Uterus (tissue), 4 donors: Measurements from ENCODE around the gene TUT4. TPM values are rescaled to one million over a fixed set of nuclear protein-coding genes. Genes with fewer than 3 reads are reported as not detected.

Experiments used
- DNase-seq, 2 donors: peaks; one replicate each; pipeline ENCODE4 v3.0.0-alpha.2; 2019 to 2020
- H3K27ac ChIP-seq, 2 donors: fragments of 200-600 bp; sonication (generic); 1 replicate in 1 of 2; 2 replicates in 1 of 2; pipeline ENCODE4 v1.5.1; 2016 to 2018
- H3K27me3 ChIP-seq, 2 donors: fragments of 200-600 bp; sonication (generic); one replicate each; pipeline ENCODE4 v1.5.1; 2018 to 2019; ENCODE audit warnings: control low read depth in 1 of 2
- H3K36me3 ChIP-seq, 2 donors: fragments of 200-600 bp; sonication (generic); one replicate each; pipeline ENCODE4 v1.5.1; 2019; ENCODE audit warnings: control low read depth in 1 of 2
- H3K4me1 ChIP-seq, 2 donors: fragments of 200-600 bp; sonication (generic); one replicate each; pipeline ENCODE4 v1.5.1; 2018 to 2019; ENCODE audit warnings: control low read depth in 1 of 2
- H3K4me3 ChIP-seq, 2 donors: fragments of 200-600 bp; sonication (generic); 1 replicate in 1 of 2; 2 replicates in 1 of 2; pipeline ENCODE4 v1.5.1; 2018 to 2019; ENCODE audit warnings: mild to moderate bottlenecking in 1 of 2
- H3K9me3 ChIP-seq, 2 donors: fragments of 200-600 bp; sonication (generic); one replicate each; pipeline ENCODE4 v1.5.1; 2019; ENCODE audit warnings: control low read depth in 1 of 2
- CTCF ChIP-seq, 4 experiments: fragments of 200-600 bp in 2 of 4; fragments of 450-650 bp in 2 of 4; sonication (generic) in 2 of 4; IDR thresholded peaks; one replicate each; pipeline ENCODE4 v1.5.1; 2016 to 2019; ENCODE audit warnings: antibody characterized with exemption in 4 of 4, mild to moderate bottlenecking in 2 of 4, moderate library complexity in 1 of 4
- POLR2A ChIP-seq, 2 donors: fragments of 450-650 bp; IDR thresholded peaks; one replicate each; pipeline ENCODE4 v1.6.1; 2016; ENCODE audit warnings: antibody characterized with exemption in 2 of 2, mild to moderate bottlenecking in 1 of 2, moderate library complexity in 1 of 2
- intact Hi-C: fragments of 100-400 bp; cut with DNase I; formaldehyde crosslinking; loops from one replicate; pipeline ENCODE4 v1.15.1; 2023; ENCODE audit warnings: low total_unique reads
- total RNA-seq, 4 donors: library from RNA; depleted of rRNA in 3 of 4; stranded (reverse); fragments of >200 nt in 3 of 4; gene quantifications; one replicate each; pipeline versions ENCODE4 v1.1.0 to v1.2.4, GENCODE V29; 2014 to 2023
- donor health status: DM: yes; HTN: yes; CAD: no.

The TUT4 gene
- total RNA-seq, 4 donors from 2014 or later, result 105 to 138 (median 127) TPM

GRCh38 chr1:52511439-52511838, 41.5 kb downstream of the TUT4 start:
- TF ChIP-seq CTCF (IDR thresholded peaks at IDR 0.05), result no peak
- no peak for TF ChIP-seq POLR2A (IDR thresholded peaks at IDR 0.05)
- no peak overlapping the region for H3K4me3 ChIP-seq
- no peak for DNase-seq
- H3K4me1 ChIP-seq, result no peaks in the 10 kb centered on the region
- no peaks in the 10 kb centered on the region for H3K36me3 ChIP-seq
- H3K27ac ChIP-seq, result no peak overlapping the region
- no peaks in the 10 kb centered on the region for H3K9me3 ChIP-seq
- intact Hi-C loops, result no loop called here
- no peaks in the 10 kb centered on the region for H3K27me3 ChIP-seq

DNA sequence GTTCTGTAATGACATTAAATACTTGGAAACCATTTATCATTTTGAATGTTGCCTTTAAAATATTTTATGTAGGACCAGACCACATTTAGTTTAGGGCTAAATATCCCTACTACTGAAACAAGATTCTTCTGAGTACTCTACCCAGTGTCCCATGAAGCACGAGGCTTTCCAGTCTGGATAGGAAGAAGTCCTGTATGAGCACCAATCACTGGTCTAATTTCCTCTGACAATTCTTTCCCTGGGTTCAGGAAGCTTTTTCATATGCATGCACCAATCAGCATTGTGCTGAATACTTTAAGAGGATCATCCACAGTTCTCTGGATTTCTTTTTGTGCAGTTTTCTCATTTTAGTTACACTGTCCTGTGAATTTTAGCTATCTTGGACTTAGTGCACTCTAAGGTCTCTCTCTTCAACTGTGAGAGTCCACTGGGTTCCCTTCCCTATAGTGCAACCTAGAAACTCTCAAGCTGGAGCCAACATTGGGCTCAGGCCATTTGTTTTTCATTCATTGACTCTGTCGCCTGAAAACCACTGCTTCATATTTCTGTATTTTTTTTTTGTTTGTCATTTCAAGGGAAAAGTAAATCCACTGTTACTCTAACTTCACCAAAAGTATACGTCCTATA, 45.9 kb downstream of the TUT4 start:
- no peak overlapping the region for H3K4me3 ChIP-seq
- DNase-seq, result no peak
- H3K9me3 ChIP-seq, result no peaks in the 10 kb centered on the region
- intact Hi-C loops, result no loop called here
- H3K4me1 ChIP-seq, result no peaks in the 10 kb centered on the region
- no peaks in the 10 kb centered on the region for H3K36me3 ChIP-seq
- TF ChIP-seq POLR2A (IDR thresholded peaks at IDR 0.05), result no peak
- no peaks in the 10 kb centered on the region for H3K27me3 ChIP-seq
- no peak overlapping the region for H3K27ac ChIP-seq

GRCh38 chr1:52506349-52506748, 46.5 kb downstream of the TUT4 start:
- Histone ChIP-seq H3K36me3 (no peaks in the 10 kb centered on the region), H3K4me3 (no peak overlapping the region), H3K4me1 (no peaks in the 10 kb centered on the region), H3K27ac (no peak overlapping the region), H3K27me3 (no peaks in the 10 kb centered on the region), H3K9me3 (no peaks in the 10 kb centered on the region)
- TF ChIP-seq CTCF (IDR thresholded peaks at IDR 0.05) (no peak), POLR2A (IDR thresholded peaks at IDR 0.05) (no peak)
- intact Hi-C loops, result no loop called here
- no peak for DNase-seq

DNA sequence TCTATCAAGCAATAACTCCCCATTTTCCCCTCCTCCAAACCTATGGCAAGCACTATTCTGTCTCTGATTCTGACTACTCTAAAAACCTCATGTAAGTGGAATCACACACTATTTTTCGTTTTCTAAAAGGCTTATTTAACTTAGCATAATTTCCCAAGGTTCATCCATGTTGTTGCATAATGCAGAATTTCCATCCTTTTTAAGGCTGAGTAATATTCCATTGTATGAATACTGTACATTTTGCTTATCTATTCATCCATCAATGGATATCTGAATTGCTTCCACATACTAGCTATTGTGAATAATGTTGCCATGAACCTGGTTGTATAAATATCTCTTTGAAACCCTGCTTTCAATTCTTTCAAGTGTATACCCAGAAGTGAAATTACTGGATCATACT, 48.2 kb downstream of the TUT4 start:
- Histone ChIP-seq H3K27me3 (no peaks in the 10 kb centered on the region), H3K9me3 (no peaks in the 10 kb centered on the region), H3K27ac (no peak overlapping the region), H3K4me3 (no peak overlapping the region), H3K36me3 (no peaks in the 10 kb centered on the region), H3K4me1 (no peaks in the 10 kb centered on the region)
- intact Hi-C loops, result no loop called here
- TF ChIP-seq POLR2A (IDR thresholded peaks at IDR 0.05), result no peak
- no peak for TF ChIP-seq CTCF (IDR thresholded peaks at IDR 0.05)
- no peak for DNase-seq

GRCh38 chr1:52503706-52504105, 49.2 kb downstream of the TUT4 start:
- H3K27ac ChIP-seq, result no peak overlapping the region
- intact Hi-C loops, result no loop called here
- TF ChIP-seq POLR2A (IDR thresholded peaks at IDR 0.05), result no peak
- TF ChIP-seq CTCF (IDR thresholded peaks at IDR 0.05), result no peak
- no peak for DNase-seq
- no peak overlapping the region for H3K4me3 ChIP-seq
- H3K4me1 ChIP-seq, result no peaks in the 10 kb centered on the region
- H3K36me3 ChIP-seq, result no peaks in the 10 kb centered on the region
- no peaks in the 10 kb centered on the region for H3K9me3 ChIP-seq
- no peaks in the 10 kb centered on the region for H3K27me3 ChIP-seq

DNA sequence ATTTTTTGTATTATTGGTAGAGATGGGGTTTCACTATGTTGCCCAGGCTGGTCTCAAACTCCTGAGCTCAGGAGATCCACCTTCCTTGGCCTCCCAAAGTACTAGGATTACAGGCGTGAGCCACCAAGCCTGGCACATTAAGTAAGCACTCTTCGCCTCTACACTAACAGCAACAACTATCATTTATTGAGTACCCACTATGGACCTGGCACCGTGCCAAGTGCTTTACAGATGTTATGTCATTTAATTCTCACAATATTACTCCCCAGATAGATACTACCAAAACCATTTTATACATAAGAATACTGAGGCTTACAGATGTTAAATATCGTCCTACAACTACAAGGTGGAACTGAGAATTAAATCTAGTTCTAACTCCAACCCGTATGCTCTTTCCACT, 50.1 kb downstream of the TUT4 start:
- TF ChIP-seq POLR2A (IDR thresholded peaks at IDR 0.05), result no peak
- TF ChIP-seq CTCF (IDR thresholded peaks at IDR 0.05), result no peak
- Histone ChIP-seq H3K27me3 (no peaks in the 10 kb centered on the region), H3K36me3 (no peaks in the 10 kb centered on the region), H3K4me3 (no peak overlapping the region), H3K27ac (no peak overlapping the region), H3K4me1 (no peaks in the 10 kb centered on the region), H3K9me3 (no peaks in the 10 kb centered on the region)
- DNase-seq, result no peak
- intact Hi-C loops, result no loop called here
